Measurements from ENCODE around the gene WDTC1. TPM values are rescaled to one million over a fixed set of nuclear protein-coding genes. Genes with fewer than 3 reads are reported as not detected.

WDTC1 gene
- total RNA-seq, 1 experiment from 2014 or later: 37.1 TPM

DNA sequence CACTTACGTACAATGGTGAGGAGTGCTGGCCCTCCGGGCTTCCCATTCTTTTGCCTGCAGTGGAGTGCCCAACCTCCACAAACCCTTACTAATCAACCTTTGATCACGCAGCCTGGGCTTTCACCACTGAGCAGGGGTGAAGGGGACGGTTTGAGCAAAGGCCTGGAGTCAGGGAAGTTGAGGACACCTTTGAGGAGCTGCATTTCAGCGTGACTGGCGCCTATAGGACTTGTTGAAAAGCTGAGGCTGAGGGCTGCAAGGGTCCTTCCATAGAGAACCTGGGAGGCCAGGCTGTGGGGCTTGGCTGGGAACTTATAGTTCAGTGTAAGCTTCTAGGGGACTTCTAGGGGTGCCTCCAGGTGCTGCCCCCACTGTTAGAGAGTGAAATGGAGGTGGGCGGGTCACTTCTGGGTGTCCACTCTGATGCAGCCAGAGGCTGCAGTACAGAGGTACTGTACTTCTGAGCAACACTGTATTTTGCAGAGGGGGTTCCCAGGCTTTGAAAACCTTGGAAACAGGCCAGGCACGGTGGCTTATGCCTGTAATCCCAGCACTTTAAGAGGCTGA is 117.2 kb downstream of the WDTC1 start:
- Histone ChIP-seq H4K20me1 (ENCODE audit: insufficient read depth) (no peaks in the 10 kb centered on the region), H3K4me3 (no peak overlapping the region), H3K9me3 (ENCODE audit: insufficient read depth, low read depth) (no peaks in the 10 kb centered on the region), H3K9me2 (ENCODE audit: insufficient read depth) (no peaks in the 10 kb centered on the region), H3K4me1 (replicated peaks; ENCODE audit: insufficient read depth) (0 out of 2 replicates have a peak, but pooled peaks cover 4% of the 10 kb centered on the region), H3K27ac (no peak overlapping the region), H3K36me3 (ENCODE audit: low read depth) (no peaks in the 10 kb centered on the region), H2AFZ (no peak overlapping the region), H3K27me3 (ENCODE audit: insufficient read depth, low read depth) (no peaks in the 10 kb centered on the region), H3K4me2 (no peak overlapping the region), H3K79me2 (ENCODE audit: low read depth) (no peaks in the 10 kb centered on the region), H3F3A (ENCODE audit: insufficient read depth, low read depth) (no peaks in the 10 kb centered on the region)
- intact Hi-C loops (cut with micrococcal nuclease; ENCODE audit: unreplicated experiment): no loop called here
- no peak for TF ChIP-seq EZH2 (IDR thresholded peaks at IDR 0.05; ENCODE audit: low read depth)
- TF ChIP-seq, protein P1, sequence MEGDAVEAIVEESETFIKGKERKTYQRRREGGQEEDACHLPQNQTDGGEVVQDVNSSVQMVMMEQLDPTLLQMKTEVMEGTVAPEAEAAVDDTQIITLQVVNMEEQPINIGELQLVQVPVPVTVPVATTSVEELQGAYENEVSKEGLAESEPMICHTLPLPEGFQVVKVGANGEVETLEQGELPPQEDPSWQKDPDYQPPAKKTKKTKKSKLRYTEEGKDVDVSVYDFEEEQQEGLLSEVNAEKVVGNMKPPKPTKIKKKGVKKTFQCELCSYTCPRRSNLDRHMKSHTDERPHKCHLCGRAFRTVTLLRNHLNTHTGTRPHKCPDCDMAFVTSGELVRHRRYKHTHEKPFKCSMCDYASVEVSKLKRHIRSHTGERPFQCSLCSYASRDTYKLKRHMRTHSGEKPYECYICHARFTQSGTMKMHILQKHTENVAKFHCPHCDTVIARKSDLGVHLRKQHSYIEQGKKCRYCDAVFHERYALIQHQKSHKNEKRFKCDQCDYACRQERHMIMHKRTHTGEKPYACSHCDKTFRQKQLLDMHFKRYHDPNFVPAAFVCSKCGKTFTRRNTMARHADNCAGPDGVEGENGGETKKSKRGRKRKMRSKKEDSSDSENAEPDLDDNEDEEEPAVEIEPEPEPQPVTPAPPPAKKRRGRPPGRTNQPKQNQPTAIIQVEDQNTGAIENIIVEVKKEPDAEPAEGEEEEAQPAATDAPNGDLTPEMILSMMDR (conservative IDR thresholded peaks at IDR 0.05): no peak
- ChIA-PET POLR2A (ENCODE audit: unreplicated experiment) (no interaction called here), CTCF (interaction anchor here (0.6 to 0.7 kb wide), 2 partner anchors 40 to 343 kb away, joined by 3 to 11 read pairs; no protein-coding TSS in a partner anchor)
- DNase-seq: no peak
- no TSS peak for BruUV-seq (replicated peaks)

DNA sequence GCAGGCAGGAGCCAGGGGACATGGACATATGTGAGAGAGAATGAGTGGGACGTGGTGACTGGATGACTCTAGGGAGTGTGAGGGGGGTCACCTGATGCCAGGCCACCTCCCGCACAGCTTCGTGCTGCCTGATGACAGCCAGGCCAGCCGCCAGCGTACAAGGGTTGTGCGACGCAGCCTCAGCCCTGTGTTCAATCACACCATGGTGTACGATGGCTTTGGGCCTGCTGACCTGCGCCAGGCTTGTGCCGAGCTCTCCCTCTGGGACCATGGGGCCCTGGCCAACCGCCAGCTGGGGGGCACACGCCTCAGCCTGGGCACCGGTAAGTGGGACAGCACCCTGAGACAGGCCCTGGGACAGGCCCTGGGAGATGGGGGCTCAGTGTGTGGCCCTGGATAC is 118.7 kb downstream of the WDTC1 start:
- CTCF ChIA-PET: no interaction called here
- Histone ChIP-seq H3K4me1 (replicated peaks; ENCODE audit: insufficient read depth) (0 out of 2 replicates have a peak, but pooled peaks cover 4% of the 10 kb centered on the region), H3K4me2 (no peak overlapping the region), H3K4me3 (no peak overlapping the region), H3K36me3 (ENCODE audit: low read depth) (no peaks in the 10 kb centered on the region), H3K79me2 (ENCODE audit: low read depth) (no peaks in the 10 kb centered on the region), H3K9me3 (ENCODE audit: insufficient read depth, low read depth) (no peaks in the 10 kb centered on the region), H4K20me1 (ENCODE audit: insufficient read depth) (no peaks in the 10 kb centered on the region), H3K27me3 (ENCODE audit: insufficient read depth, low read depth) (no peaks in the 10 kb centered on the region), H3F3A (ENCODE audit: insufficient read depth, low read depth) (no peaks in the 10 kb centered on the region), H3K27ac (no peak overlapping the region), H2AFZ (no peak overlapping the region), H3K9me2 (ENCODE audit: insufficient read depth) (no peaks in the 10 kb centered on the region)
- no peak for DNase-seq
- intact Hi-C loops (cut with micrococcal nuclease; ENCODE audit: unreplicated experiment): no loop called here
- no peak for TF ChIP-seq EZH2 (IDR thresholded peaks at IDR 0.05; ENCODE audit: low read depth)
- TF ChIP-seq, protein P1 (conservative IDR thresholded peaks at IDR 0.05): no peak
- POLR2A ChIA-PET (ENCODE audit: unreplicated experiment): no interaction called here
- TSS peak; percentile 9 for BruUV-seq (replicated peaks)

DNA sequence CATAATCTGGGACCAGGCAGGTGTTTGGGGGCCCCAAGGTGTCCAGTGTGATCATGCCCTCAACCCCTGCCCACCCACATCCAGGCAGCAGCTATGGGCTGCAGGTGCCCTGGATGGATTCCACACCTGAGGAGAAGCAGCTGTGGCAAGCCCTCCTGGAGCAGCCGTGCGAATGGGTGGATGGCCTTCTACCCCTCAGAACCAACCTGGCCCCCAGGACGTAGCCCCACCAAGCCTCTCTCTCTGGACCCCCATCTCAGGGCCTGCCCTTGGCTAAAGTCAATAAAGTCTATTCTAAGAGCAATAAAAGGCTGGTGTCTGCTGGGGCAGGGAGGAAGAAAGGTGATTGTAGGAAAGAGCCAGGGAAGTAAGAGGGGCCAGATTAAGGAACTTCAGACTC is 119.2 kb downstream of the WDTC1 start:
- no peaks in the 10 kb centered on the region for H3K79me2 ChIP-seq (ENCODE audit: low read depth)
- BruUV-seq (replicated peaks): no TSS peak
- no peaks in the 10 kb centered on the region for H4K20me1 ChIP-seq (ENCODE audit: insufficient read depth)
- TF ChIP-seq, protein P1 (conservative IDR thresholded peaks at IDR 0.05): no peak
- no peak for TF ChIP-seq EZH2 (IDR thresholded peaks at IDR 0.05; ENCODE audit: low read depth)
- DNase-seq: no peak
- no peaks in the 10 kb centered on the region for H3F3A ChIP-seq (ENCODE audit: insufficient read depth, low read depth)
- ChIA-PET POLR2A (ENCODE audit: unreplicated experiment) (no interaction called here), CTCF (interaction anchor here (0.7 to 0.8 kb wide), 2 partner anchors 13 to 221 kb away, joined by 3 read pairs; partner anchors contain the start of gene MAP3K6)
- H3K9me3 ChIP-seq (ENCODE audit: insufficient read depth, low read depth): no peaks in the 10 kb centered on the region
- no peaks in the 10 kb centered on the region for H3K27me3 ChIP-seq (ENCODE audit: insufficient read depth, low read depth)
- no peaks in the 10 kb centered on the region for H3K36me3 ChIP-seq (ENCODE audit: low read depth)
- H3K9me2 ChIP-seq (ENCODE audit: insufficient read depth): no peaks in the 10 kb centered on the region
- H2AFZ ChIP-seq: no peak overlapping the region
- H3K27ac ChIP-seq: no peak overlapping the region
- 0 out of 2 replicates have a peak, but pooled peaks cover 4% of the 10 kb centered on the region for H3K4me1 ChIP-seq (replicated peaks; ENCODE audit: insufficient read depth)
- H3K4me2 ChIP-seq: no peak overlapping the region
- intact Hi-C loops (cut with micrococcal nuclease; ENCODE audit: unreplicated experiment): no loop called here
- H3K4me3 ChIP-seq: no peak overlapping the region
